Measurements from ENCODE around the gene GGT7.
A peak's percentile ranks its signal among the peaks of the same experiment; 100 is the strongest.
"Not testable (repeated sequence)": the region's sequence is repeated elsewhere in the genome, so short reads cannot be mapped to it uniquely, and the experiment has no call there.

GGT7 gene

GRCh38 chr20:34852298-34852697 lies 20.4 kb downstream of the GGT7 start:
- Histone ChIP-seq H3K27ac (no peak overlapping the region), H3K4me3 (no peak overlapping the region)

GRCh38 chr20:34850969-34851368 lies 21.7 kb downstream of the GGT7 start:
- H3K27ac ChIP-seq, result no peak overlapping the region

GRCh38 chr20:34849778-34850177 lies 22.9 kb downstream of the GGT7 start:
- Histone ChIP-seq H3K27ac (no peak overlapping the region), H3K4me3 (no peak overlapping the region)

More at GRCh38 chr20:34850969-34851368, 21.7 kb downstream of the GGT7 start:
- no peak overlapping the region for H3K4me3 ChIP-seq

- H3K4me3 ChIP-seq, result no peak overlapping the region
Measured at GRCh38 chr20:34848597-34848996, 24.1 kb downstream of the GGT7 start.

GRCh38 chr20:34843421-34843820 lies 29.2 kb downstream of the GGT7 start:
- Histone ChIP-seq H3K4me3 (no peak overlapping the region), H3K27ac (no peak overlapping the region)

More at GRCh38 chr20:34848597-34848996, 24.1 kb downstream of the GGT7 start:
- H3K27ac ChIP-seq, result no peak overlapping the region

- H3K4me3 ChIP-seq, result no peak overlapping the region
- no peak overlapping the region for H3K27ac ChIP-seq
Measured at GRCh38 chr20:34842143-34842542, 30.5 kb downstream of the GGT7 start.

- Histone ChIP-seq H3K27ac (no peak overlapping the region), H3K4me3 (no peak overlapping the region)
Measured at GRCh38 chr20:34834459-34834893, 38.2 kb downstream of the GGT7 start.

GRCh38 chr20:34831936-34832335 lies 40.7 kb downstream of the GGT7 start:
- H3K4me3 ChIP-seq, result no peak overlapping the region
- no peak overlapping the region for H3K27ac ChIP-seq

- H3K4me3 ChIP-seq, result no peak overlapping the region
Measured at GRCh38 chr20:34829191-34829590, 43.5 kb downstream of the GGT7 start.

GRCh38 chr20:34825530-34826362 lies 46.9 kb downstream of the GGT7 start, which contains the start of gene NCOA6:
Gene NCOA6 (minus strand): TSS chr20:34825651. CDS start chr20:34782355, 43,296 bp downstream.
- Histone ChIP-seq H3K4me3 (peak within 1 kb of the TSS; percentile 68 to 96 (median 90)), H3K27ac (peak within 1 kb of the TSS; percentile 76 to 98 (median 95))

More at GRCh38 chr20:34829191-34829590, 43.5 kb downstream of the GGT7 start:
- H3K27ac ChIP-seq, result no peak overlapping the region

GRCh38 chr20:34824806-34825529 lies 47.7 kb downstream of the GGT7 start:
- Histone ChIP-seq H3K4me3 (peak overlapping the region; percentile 68 to 96 (median 90)), H3K27ac (peak overlapping the region; percentile 76 to 98 (median 95))

- peak overlapping the region; percentile 68 to 96 (median 90) for H3K4me3 ChIP-seq
- H3K27ac ChIP-seq, result peak overlapping the region in 20 of 21 experiments; percentile 76 to 98 (median 95)
Measured at GRCh38 chr20:34824452-34824805, 48.2 kb downstream of the GGT7 start.

GRCh38 chr20:34824026-34824425 lies 48.6 kb downstream of the GGT7 start:
- Histone ChIP-seq H3K4me3 (peak overlapping the region; percentile 68 to 96 (median 90)), H3K27ac (peak overlapping the region in 10 of 21 experiments; percentile 86 to 97 (median 95))

GRCh38 chr20:34820805-34821578 lies 51.7 kb downstream of the GGT7 start:
- no peak overlapping the region for H3K27ac ChIP-seq
- no peak overlapping the region for H3K4me3 ChIP-seq

GRCh38 chr20:34817801-34818200 lies 54.9 kb downstream of the GGT7 start:
- Histone ChIP-seq H3K27ac (no peak overlapping the region), H3K4me3 (no peak overlapping the region)

- Histone ChIP-seq H3K27ac (no peak overlapping the region), H3K4me3 (no peak overlapping the region)
Measured at GRCh38 chr20:34817072-34817471, 55.6 kb downstream of the GGT7 start.

- Histone ChIP-seq H3K4me3 (no peak overlapping the region), H3K27ac (no peak overlapping the region)
Measured at GRCh38 chr20:34815636-34816035, 57.0 kb downstream of the GGT7 start.

- Histone ChIP-seq H3K27ac (no peak overlapping the region), H3K4me3 (no peak overlapping the region)
Measured at GRCh38 chr20:34808583-34808982, 64.1 kb downstream of the GGT7 start.

GRCh38 chr20:34807944-34808465 lies 64.7 kb downstream of the GGT7 start:
- not testable (repeated sequence) for H3K4me3 ChIP-seq, H3K27ac ChIP-seq

- no peak overlapping the region for H3K4me3 ChIP-seq
- no peak overlapping the region for H3K27ac ChIP-seq
Measured at GRCh38 chr20:34806255-34806654, 66.4 kb downstream of the GGT7 start.
